Lower lobe of right lung (tissue), 2 donors: ENCODE data around the gene STEAP4. TPM values are rescaled to one million over a fixed set of nuclear protein-coding genes. Genes with fewer than 3 reads are reported as not detected.
"Not testable (repeated sequence)": the region's sequence is repeated elsewhere in the genome, so short reads cannot be mapped to it uniquely, and the experiment has no call there.

Source experiments
- ATAC-seq, 2 donors: fragments of 200-7000 bp; cut with Tn5 transposase; one replicate each; pipeline ENCODE4 v1.9.1; 2020 to 2022; ENCODE audit warnings: mild to moderate bottlenecking in 2 of 2, moderate library complexity in 2 of 2
- DNase-seq: peaks from one replicate; pipeline ENCODE4 v3.0.0-alpha.2; 2020
- H3K27ac ChIP-seq: fragments of 200-600 bp; one replicate; pipeline ENCODE4 v1.8.0; 2022
- H3K27me3 ChIP-seq: fragments of 200-600 bp; one replicate; pipeline ENCODE4 v1.8.0; 2022; ENCODE audit warnings: low read depth
- H3K36me3 ChIP-seq: fragments of 200-600 bp; one replicate; pipeline ENCODE4 v1.8.0; 2022; ENCODE audit warnings: mild to moderate bottlenecking
- H3K4me1 ChIP-seq: fragments of 200-600 bp; one replicate; pipeline ENCODE4 v1.8.0; 2022
- H3K4me3 ChIP-seq: fragments of 200-600 bp; one replicate; pipeline ENCODE4 v1.8.0; 2022; ENCODE audit warnings: mild to moderate bottlenecking
- H3K9me3 ChIP-seq: fragments of 200-600 bp; one replicate; pipeline ENCODE4 v1.8.0; 2022
- CTCF ChIP-seq: fragments of 200-600 bp; IDR thresholded peaks from one replicate; pipeline ENCODE4 v1.8.0; 2022; ENCODE audit warnings: antibody characterized with exemption, mild to moderate bottlenecking
- intact Hi-C: fragments of 100-400 bp; cut with DNase I; formaldehyde crosslinking; loops from one replicate; pipeline ENCODE4 v1.11.0; 2022
- total RNA-seq: library from RNA; stranded (reverse); fragmentation: NEBNext Ultra II Directional; extraction: Animal tissue kit (Norgen Biotek cat#: 25700); gene quantifications from one replicate; pipeline ENCODE4 v1.2.1, GENCODE V29; 2021
- donor health status: DM: no; HTN: yes; CAD: no; lungs with severe emphysema.

The STEAP4 gene
- total RNA-seq, 1 donor from 2014 or later, result 63.5 TPM

DNA sequence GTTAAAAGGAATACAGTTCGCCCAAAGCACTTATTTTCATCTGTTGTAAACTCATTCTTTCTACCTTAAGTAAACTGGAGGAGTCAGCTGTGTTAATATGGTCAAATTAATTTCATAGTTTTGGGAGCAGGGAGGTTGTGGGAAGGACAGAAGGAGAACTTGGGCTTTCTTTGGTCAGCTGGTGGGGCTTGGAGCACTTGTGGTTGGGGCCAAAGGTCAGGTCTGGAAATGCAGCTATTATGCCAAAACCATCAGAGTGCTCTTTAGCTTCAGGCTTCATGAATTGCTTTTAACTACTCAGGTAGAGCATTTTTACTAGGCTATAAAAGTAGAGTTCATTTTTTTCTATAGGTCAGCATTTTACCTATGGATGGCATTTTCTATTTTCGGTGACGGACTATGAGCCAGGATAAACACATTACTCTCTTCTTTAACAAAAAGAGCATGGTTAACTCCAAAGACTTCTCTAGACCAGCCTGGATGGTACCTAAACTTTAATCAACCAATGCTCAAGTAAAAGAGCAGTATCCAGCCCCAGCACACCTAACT lies 30.0 kb downstream of the STEAP4 start:
- no peak overlapping the region for H3K4me3 ChIP-seq
- no peaks in the 10 kb centered on the region for H3K9me3 ChIP-seq
- no peak for DNase-seq
- no peaks in the 10 kb centered on the region for H3K27me3 ChIP-seq
- H3K27ac ChIP-seq, result no peak overlapping the region
- H3K36me3 ChIP-seq, result no peaks in the 10 kb centered on the region
- ATAC-seq, result peak in 1 of 2 donors; percentile 28
- no peak for TF ChIP-seq CTCF
- intact Hi-C loops, result no loop called here
- H3K4me1 ChIP-seq, result peaks cover 28% of the 10 kb centered on the region

DNA sequence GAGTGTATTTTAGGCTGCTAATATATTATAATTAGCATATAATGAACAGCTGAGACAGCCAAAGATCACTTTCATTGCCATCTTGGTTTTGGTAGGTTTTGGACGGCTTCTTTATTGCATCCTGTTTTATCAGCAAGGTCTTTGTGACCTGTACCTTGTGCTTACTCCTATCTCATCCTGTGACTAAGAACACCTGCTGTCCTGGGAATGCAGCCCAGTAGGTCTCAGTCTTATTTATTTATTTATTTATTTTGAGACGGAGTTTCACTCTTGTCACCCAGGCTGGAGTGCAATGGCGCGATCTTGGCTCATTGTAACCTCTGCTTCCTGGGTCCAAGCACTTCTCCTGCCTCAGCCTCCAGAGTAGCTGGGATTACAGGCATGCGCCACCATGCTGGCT lies 31.8 kb downstream of the STEAP4 start:
- peaks cover 28% of the 10 kb centered on the region for H3K4me1 ChIP-seq
- H3K9me3 ChIP-seq, H3K27ac ChIP-seq, H3K27me3 ChIP-seq, H3K4me3 ChIP-seq, intact Hi-C loops, DNase-seq, H3K36me3 ChIP-seq: not testable (repeated sequence)
- peak in 1 of 2 donors; percentile 1 for ATAC-seq

DNA sequence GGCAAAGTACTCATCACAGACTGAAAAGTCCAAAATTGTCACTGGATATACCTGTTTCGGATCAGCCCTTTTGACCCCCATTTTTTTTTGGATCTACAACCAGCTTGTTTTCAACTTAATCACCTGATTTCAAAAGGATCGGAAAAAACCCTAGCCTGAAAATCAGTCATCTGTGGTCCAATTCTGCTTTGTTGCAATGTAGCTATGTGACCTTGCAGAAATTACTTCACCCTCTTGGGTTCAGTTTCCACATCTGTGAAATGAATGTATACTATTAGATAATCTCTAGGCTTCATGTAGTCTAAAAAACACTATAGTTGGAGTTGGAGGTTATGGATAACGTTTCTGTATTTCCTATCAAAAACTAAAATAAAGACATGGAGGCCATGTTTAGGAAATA lies 37.1 kb downstream of the STEAP4 start:
- H3K4me1 ChIP-seq, result no peaks in the 10 kb centered on the region
- H3K27me3 ChIP-seq, result no peaks in the 10 kb centered on the region
- H3K27ac ChIP-seq, result no peak overlapping the region
- intact Hi-C loops, result no loop called here
- no peaks in the 10 kb centered on the region for H3K36me3 ChIP-seq
- no peak overlapping the region for H3K4me3 ChIP-seq
- no peaks in the 10 kb centered on the region for H3K9me3 ChIP-seq
- no peak for TF ChIP-seq CTCF
- no peak for ATAC-seq
- no peak for DNase-seq

DNA sequence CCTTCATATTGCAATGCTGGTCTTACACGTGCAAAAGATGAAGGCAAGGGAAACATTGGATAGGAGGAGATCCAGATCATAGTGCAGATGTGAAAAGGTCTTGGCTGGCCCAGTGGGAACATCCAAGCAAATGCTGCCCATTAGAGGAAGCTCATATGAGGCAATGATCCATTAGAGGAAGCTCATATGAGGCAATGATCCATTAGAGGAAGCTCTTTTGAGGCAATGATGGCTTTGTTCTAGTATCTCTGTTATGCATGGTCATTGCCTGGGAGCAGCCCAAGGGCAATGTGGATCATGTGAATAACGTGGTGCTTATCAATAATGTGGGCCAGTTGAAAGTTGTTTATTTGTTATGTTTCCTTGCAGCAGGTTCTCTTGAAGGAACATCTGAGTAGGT lies 37.8 kb downstream of the STEAP4 start:
- ATAC-seq, result peak; percentile 54 to 79

DNA sequence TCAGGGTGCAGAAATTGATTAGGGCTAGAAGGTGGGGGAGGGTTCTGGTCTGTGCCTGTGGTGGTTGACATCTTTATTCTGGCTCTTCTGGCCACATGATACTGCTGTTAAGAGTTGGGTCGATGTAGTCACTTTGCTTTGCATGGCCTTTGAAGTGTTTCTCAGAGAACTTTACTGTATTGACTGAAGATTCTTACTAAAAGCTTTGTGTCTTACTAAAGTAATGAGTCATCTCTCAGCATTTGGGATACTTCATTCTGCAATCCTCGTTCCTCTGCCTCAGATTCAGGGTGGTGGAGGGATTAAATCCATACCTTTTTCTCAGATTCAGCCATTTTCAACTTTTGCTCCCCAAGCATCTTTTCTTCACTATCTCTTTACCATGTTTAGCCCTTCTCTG lies 38.6 kb downstream of the STEAP4 start:
- no peak overlapping the region for H3K4me3 ChIP-seq
- no peaks in the 10 kb centered on the region for H3K9me3 ChIP-seq
- no peak for ATAC-seq
- no peaks in the 10 kb centered on the region for H3K27me3 ChIP-seq
- no peaks in the 10 kb centered on the region for H3K36me3 ChIP-seq
- no peak overlapping the region for H3K27ac ChIP-seq
- DNase-seq, result no peak
- no peak for TF ChIP-seq CTCF
- no peaks in the 10 kb centered on the region for H3K4me1 ChIP-seq
- intact Hi-C loops, result no loop called here

More for the DNA sequence above, 37.8 kb downstream of the STEAP4 start:
- intact Hi-C loops, result no loop called here
- no peak for DNase-seq
- no peaks in the 10 kb centered on the region for H3K4me1 ChIP-seq
- H3K4me3 ChIP-seq, result no peak overlapping the region
- no peaks in the 10 kb centered on the region for H3K36me3 ChIP-seq
- H3K9me3 ChIP-seq, result no peaks in the 10 kb centered on the region
- H3K27me3 ChIP-seq, result no peaks in the 10 kb centered on the region
- no peak overlapping the region for H3K27ac ChIP-seq
- no peak for TF ChIP-seq CTCF

GRCh38 chr7:88267421-88267820 lies 39.3 kb downstream of the STEAP4 start:
- ATAC-seq, result no peak
- H3K36me3 ChIP-seq, result no peaks in the 10 kb centered on the region
- H3K27me3 ChIP-seq, result no peaks in the 10 kb centered on the region
- intact Hi-C loops, result no loop called here
- H3K4me3 ChIP-seq, result no peak overlapping the region
- no peaks in the 10 kb centered on the region for H3K9me3 ChIP-seq
- no peak overlapping the region for H3K27ac ChIP-seq
- no peaks in the 10 kb centered on the region for H3K4me1 ChIP-seq
- TF ChIP-seq CTCF, result no peak
- DNase-seq, result no peak

- intact Hi-C loops, DNase-seq, H3K4me3 ChIP-seq, H3K27me3 ChIP-seq, ATAC-seq, H3K36me3 ChIP-seq, H3K4me1 ChIP-seq, H3K27ac ChIP-seq, H3K9me3 ChIP-seq: not testable (repeated sequence)
Measured at GRCh38 chr7:88264987-88265386, 41.7 kb downstream of the STEAP4 start.
